ENCODE results near the gene LSM2. TPM values are rescaled to one million over a fixed set of nuclear protein-coding genes. Genes with fewer than 3 reads are reported as not detected.

The LSM2 gene
- total and polyA plus RNA-seq, 9 of the 15 experiments (the other 6 are each of a cell fraction or from before 2014, with no cell fraction given): 154 to 407 (median 223) TPM

DNA sequence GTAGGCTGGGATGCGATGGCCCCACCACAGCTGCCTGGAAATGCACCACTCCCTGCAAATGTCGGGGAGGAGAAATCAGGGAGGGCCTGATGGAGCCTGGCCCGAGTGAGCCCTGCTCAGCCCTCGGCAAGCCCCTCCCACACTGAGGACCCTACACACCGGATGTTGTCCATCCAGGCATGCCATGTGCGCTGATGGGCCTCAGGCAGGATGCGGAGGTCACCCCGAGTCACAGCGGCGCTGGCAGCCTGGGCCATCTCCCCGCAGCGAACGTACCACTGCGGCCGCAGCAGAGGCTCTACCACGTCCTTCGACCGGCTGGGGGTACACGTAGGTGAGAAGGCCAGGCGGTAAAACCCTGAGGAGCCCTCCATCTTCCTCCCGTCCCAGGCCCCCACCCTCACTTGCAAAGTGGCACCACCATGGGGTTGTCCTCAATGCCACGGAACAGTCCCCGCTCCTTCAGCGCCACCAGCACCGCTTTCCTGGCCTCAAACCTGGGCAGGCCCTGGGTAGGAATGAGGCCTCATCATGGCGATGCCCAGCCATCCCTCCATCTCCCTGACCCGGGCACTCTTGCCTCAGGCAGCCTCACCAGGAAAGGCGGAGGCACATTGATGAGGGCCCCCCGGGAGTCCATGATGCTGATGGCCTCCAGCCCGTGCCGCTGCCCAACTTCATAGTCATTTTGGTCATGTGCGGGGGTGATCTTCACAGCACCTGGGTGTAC lies 24.5 kb downstream of the LSM2 start (continued):
- TF ChIP-seq ZNF431 (CRISPR knock-in tag; IDR thresholded peaks at IDR 0.05): peak; percentile 54; the same call in 1 of the 2 replicates
- TF ChIP-seq SMAD2 (IDR thresholded peaks at IDR 0.05; ENCODE audit: low read depth, low read length): no peak
- peak; percentile 75 for TF ChIP-seq RBFOX2 (IDR thresholded peaks at IDR 0.05; ENCODE audit: low read depth, low read length)
- TF ChIP-seq, protein P1, sequence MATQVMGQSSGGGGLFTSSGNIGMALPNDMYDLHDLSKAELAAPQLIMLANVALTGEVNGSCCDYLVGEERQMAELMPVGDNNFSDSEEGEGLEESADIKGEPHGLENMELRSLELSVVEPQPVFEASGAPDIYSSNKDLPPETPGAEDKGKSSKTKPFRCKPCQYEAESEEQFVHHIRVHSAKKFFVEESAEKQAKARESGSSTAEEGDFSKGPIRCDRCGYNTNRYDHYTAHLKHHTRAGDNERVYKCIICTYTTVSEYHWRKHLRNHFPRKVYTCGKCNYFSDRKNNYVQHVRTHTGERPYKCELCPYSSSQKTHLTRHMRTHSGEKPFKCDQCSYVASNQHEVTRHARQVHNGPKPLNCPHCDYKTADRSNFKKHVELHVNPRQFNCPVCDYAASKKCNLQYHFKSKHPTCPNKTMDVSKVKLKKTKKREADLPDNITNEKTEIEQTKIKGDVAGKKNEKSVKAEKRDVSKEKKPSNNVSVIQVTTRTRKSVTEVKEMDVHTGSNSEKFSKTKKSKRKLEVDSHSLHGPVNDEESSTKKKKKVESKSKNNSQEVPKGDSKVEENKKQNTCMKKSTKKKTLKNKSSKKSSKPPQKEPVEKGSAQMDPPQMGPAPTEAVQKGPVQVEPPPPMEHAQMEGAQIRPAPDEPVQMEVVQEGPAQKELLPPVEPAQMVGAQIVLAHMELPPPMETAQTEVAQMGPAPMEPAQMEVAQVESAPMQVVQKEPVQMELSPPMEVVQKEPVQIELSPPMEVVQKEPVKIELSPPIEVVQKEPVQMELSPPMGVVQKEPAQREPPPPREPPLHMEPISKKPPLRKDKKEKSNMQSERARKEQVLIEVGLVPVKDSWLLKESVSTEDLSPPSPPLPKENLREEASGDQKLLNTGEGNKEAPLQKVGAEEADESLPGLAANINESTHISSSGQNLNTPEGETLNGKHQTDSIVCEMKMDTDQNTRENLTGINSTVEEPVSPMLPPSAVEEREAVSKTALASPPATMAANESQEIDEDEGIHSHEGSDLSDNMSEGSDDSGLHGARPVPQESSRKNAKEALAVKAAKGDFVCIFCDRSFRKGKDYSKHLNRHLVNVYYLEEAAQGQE (IDR thresholded peaks at IDR 0.05; ENCODE audit: borderline replicate concordance): no peak
- TF ChIP-seq, protein P1 (CRISPR knock-in tag; IDR thresholded peaks at IDR 0.05; ENCODE audit: low read depth): no peak
- TF ChIP-seq, protein P2, sequence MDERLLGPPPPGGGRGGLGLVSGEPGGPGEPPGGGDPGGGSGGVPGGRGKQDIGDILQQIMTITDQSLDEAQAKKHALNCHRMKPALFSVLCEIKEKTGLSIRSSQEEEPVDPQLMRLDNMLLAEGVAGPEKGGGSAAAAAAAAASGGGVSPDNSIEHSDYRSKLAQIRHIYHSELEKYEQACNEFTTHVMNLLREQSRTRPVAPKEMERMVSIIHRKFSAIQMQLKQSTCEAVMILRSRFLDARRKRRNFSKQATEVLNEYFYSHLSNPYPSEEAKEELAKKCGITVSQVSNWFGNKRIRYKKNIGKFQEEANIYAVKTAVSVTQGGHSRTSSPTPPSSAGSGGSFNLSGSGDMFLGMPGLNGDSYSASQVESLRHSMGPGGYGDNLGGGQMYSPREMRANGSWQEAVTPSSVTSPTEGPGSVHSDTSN (CRISPR knock-in tag; IDR thresholded peaks at IDR 0.05; ENCODE audit: low read depth): no peak
- TF ChIP-seq, protein P2 (tag; conservative IDR thresholded peaks at IDR 0.05; ENCODE audit: low read depth): no peak
- TF ChIP-seq, protein P3, sequence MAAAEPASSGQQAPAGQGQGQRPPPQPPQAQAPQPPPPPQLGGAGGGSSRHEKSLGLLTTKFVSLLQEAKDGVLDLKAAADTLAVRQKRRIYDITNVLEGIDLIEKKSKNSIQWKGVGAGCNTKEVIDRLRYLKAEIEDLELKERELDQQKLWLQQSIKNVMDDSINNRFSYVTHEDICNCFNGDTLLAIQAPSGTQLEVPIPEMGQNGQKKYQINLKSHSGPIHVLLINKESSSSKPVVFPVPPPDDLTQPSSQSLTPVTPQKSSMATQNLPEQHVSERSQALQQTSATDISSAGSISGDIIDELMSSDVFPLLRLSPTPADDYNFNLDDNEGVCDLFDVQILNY (CRISPR knock-in tag; IDR thresholded peaks at IDR 0.05): no peak
- TF ChIP-seq, protein P4, sequence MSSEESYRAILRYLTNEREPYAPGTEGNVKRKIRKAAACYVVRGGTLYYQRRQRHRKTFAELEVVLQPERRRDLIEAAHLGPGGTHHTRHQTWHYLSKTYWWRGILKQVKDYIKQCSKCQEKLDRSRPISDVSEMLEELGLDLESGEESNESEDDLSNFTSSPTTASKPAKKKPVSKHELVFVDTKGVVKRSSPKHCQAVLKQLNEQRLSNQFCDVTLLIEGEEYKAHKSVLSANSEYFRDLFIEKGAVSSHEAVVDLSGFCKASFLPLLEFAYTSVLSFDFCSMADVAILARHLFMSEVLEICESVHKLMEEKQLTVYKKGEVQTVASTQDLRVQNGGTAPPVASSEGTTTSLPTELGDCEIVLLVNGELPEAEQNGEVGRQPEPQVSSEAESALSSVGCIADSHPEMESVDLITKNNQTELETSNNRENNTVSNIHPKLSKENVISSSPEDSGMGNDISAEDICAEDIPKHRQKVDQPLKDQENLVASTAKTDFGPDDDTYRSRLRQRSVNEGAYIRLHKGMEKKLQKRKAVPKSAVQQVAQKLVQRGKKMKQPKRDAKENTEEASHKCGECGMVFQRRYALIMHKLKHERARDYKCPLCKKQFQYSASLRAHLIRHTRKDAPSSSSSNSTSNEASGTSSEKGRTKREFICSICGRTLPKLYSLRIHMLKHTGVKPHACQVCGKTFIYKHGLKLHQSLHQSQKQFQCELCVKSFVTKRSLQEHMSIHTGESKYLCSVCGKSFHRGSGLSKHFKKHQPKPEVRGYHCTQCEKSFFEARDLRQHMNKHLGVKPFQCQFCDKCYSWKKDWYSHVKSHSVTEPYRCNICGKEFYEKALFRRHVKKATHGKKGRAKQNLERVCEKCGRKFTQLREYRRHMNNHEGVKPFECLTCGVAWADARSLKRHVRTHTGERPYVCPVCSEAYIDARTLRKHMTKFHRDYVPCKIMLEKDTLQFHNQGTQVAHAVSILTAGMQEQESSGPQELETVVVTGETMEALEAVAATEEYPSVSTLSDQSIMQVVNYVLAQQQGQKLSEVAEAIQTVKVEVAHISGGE (CRISPR knock-in tag; IDR thresholded peaks at IDR 0.05): no peak
- TF ChIP-seq RUNX1 (IDR thresholded peaks at IDR 0.05; ENCODE audit: low read depth): no peak
